ENCODE data around the gene ZER1.
"Not testable (repeated sequence)": the region's sequence is repeated elsewhere in the genome, so short reads cannot be mapped to it uniquely, and the experiment has no call there.

Gene ZER1

GRCh38 chr9:128771745-128772519 is at the start of gene ZER1:
Gene ZER1 (minus strand): TSS chr9:128771927. CDS start chr9:128755565, 16,362 bp downstream.
- DNase-seq = peak; percentile 74

DNA sequence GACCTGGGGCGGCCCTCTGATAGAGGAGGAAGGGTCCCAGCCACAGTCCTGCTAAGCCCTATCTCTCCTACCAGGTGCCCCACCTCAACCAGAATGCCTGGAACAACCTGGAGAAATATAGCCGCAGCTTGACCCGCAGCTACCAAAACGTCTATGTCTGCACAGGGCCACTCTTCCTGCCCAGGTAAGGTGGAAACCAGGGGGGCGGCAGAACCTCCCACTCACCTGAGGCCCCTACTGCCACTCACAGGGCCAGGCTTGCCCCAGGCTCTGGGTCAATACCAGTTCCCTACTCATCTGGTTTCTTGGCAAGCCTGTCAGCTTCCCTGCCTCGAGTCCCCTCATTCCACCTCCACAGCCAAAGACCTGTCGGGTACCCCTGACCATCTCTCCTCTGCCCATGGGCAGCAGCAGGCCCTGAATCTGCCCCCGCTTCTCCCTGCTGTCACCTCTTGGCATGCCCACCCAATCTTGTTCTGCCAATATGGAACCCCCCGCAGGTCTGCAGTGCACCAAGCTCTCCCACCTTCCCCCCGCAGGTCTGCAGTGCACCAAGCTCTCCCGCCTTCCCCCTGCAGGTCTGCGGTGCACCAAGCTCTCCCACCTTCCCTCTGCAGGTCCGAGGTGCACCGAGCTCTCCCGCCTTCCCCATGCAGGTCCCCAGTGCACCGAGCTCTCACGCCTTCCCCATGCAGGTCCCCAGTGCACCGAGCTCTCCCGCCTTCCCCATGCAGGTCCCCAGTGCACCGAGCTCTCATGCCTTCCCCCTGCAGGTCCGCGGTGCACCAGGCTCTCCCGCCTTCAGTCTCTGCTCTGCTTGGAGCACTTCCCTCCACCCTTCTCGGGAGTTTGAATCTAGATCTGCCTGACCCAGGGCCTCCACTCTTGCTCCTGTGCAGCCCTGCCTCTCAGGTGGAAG is 49.2 kb upstream of the ZER1 start:
- no peak for DNase-seq

DNA sequence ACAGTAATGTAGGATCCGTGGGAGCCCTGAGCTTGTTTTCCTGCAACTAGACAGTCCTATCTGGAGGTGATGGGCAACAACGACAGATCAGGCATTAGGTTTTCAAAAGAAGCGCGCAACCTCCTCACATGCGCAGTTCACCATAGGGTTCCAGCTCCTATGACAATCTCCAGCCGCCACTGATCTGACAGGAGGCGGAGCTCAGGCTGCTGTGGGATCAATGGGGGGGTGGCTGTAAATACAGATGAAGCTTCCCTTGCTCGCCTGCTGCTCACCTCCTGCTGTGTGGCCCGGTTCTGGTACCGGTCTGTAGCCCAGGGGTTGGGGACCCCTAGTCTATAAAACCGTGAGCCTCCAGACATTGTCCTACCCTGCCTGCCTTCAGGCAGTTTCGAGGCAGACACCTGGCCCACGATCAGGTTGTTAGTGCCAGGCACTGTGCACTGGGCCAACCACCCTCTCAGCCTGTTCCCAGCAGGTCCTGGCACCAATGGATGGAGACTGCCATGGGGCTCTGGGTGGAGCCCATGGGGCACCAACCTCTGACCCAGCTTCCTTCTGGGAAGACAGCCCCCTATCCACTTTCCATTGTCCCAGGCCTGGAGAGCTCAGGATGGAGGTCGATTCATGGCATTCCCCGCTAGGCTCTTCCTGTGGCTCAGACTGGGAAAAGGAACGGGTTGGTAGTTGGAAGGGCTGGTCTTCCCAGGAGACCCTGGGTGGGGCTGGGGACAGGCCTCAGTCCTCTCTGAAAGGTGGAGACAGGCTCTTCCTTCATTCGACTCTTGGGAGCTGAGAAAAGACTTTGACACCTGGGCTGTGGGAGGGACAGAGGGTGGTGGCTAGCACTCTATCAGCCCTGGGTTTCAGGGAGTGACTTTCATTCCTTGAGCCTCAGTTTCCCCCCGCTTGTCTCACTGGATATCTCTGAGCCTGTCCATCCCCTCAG is 48.3 kb upstream of the ZER1 start:
- DNase-seq = peak; percentile 3

- no peak for DNase-seq
Measured at GRCh38 chr9:128818839-128819715, 47.4 kb upstream of the ZER1 start.

DNA sequence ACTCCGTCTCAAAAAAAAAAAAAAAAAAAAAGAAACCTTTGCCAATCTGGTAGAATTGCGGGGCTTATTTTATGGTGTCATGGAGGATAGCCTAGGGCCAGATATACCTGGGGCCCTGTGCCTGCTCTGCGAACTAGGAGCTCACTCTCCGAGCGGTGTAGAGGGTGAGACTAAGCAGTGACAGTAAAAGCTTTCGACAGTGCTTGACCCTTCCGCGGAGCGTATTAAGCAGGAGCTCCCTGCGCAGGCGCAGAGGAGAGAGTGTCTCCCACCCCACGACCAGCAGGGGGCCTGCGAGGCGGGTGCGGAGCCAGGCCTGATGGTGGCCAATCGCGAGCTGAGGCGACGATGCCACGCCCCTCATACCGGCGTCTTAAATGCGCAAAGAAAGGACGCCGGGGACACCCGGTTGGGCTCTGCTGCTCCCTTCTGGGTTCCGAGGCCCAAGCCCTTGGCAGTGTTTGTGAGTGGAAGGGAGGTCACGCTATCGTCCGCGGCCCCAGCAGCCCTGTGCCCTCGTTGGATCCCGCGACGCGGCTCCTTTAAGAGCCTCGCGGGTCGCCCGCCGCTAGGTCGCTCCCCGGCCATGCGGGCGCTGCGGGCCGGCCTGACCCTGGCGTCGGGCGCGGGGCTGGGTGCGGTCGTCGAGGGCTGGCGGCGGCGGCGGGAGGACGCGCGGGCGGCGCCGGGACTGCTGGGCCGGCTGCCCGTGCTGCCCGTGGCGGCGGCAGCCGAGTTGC is 46.5 kb upstream of the ZER1 start, which contains the start of gene ENDOG:
TSS of gene ENDOG (plus strand) at position 402 of the 740 bp plus-strand sequence. CDS start at position 587, 185 bp downstream.
- peak; percentile 96 for DNase-seq

- no peak for DNase-seq
Measured at GRCh38 chr9:128810873-128811272, 39.1 kb upstream of the ZER1 start.

DNA sequence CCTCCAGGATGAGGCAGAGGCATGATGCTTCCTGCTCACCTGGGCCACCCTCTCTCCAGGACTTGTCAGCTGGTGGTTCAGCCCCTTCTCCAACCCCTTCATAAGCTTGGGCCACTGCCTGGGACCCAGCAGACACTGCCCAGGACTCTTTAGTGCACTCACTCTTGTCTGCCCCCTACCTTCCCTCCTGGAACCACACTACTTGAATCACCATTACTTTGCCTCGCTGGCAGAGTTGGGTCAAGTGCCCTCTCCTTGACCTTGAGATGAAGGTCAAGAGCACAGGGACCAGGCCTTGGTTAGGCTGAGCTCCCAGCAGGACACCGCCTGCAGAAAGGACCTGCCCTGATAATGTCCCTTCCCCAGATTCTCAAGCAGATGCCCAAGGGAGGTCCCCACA is 38.1 kb upstream of the ZER1 start:
- no peak for DNase-seq

- no peak for DNase-seq
Measured at GRCh38 chr9:128809036-128809599, 37.4 kb upstream of the ZER1 start.

DNA sequence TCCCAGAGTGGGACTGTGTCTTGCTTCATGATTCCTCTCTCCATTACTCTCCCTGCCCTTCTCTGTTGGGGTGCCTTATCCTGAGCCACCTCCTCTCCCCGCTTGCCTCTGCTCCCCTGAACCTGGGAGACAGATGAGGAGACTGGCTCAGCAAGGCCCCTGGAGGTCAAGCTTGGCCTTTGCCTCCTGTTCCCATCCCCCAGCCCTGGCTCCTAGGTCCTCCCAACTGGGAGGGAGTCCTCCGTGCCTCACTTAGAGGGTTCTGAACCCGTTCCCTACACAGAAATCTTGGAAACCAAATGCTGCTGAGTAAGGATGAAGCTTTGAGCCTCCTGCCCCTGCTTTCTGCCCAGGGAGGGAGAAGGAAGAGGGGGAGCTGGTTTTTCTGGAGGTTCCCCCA is 36.8 kb upstream of the ZER1 start:
- no peak for DNase-seq

- DNase-seq = no peak
Measured at GRCh38 chr9:128807827-128808226, 36.1 kb upstream of the ZER1 start.

GRCh38 chr9:128805661-128806060 is 33.9 kb upstream of the ZER1 start:
- DNase-seq = no peak

- no peak for DNase-seq
Measured at GRCh38 chr9:128802482-128802881, 30.8 kb upstream of the ZER1 start.

DNA sequence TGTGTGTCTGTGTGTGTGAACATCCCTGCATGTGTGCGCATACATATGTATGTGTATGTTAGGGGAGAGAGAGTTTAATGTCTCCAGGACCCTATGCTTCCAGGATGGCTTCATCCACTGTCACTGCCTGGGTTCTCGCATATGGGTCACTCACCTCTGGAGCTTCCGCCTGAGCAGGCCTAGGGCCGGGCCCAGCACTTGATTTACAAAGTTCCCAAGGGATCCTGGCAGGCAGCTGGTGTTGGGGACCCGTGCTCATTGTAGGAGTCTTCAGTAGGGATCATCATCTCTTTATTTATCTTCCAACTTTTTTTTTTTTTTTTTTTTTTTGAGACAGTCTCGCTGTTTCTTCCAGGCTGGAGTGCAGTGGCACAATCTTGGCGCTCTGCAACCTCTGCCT is 28.3 kb upstream of the ZER1 start:
- no peak for DNase-seq

DNA sequence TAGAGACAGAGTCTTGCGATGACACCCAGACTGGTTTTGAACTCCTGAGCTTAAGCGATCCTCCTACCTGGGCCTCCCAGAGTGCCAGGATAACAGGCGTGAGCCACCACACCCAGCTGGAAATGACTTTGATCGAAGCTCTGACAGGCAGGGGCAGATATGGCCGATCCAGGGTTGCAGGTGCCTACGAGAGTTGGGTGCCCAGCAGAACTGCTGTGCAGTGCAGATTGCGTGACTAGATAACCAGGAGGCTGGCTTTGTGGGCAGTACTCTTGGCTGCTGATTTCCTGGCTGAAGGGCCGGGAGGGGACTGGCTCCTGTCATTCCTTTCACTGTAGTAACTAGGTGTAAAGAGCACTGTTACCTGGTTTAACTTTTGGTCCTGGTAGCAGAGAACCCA is 27.2 kb upstream of the ZER1 start:
- no peak for DNase-seq

GRCh38 chr9:128794961-128795360 is 23.2 kb upstream of the ZER1 start:
- DNase-seq = not testable (repeated sequence)

- DNase-seq = no peak
Measured at GRCh38 chr9:128792978-128793686, 21.4 kb upstream of the ZER1 start.

DNA sequence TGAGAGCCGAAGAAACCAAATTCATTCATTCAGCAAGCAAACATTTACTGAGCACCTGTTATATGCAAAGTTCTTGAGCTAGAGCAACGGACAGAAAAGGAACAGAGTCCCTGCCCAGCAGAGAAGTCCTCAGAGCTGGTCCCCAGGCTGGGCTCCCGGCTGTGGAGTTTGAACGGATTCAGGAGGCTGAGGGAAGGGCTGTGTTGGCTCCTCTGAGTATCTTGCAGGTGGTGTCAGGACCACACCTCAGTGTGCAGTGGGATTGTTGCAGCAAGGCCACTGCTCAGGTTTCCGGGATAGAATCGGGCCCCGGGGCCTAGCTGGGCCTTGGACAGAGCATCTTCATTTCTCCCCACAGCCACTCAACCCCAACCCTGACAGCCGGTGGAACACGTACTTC is 20.4 kb upstream of the ZER1 start:
- DNase-seq = no peak

- no peak for DNase-seq
Measured at GRCh38 chr9:128790536-128790935, 18.8 kb upstream of the ZER1 start.

DNA sequence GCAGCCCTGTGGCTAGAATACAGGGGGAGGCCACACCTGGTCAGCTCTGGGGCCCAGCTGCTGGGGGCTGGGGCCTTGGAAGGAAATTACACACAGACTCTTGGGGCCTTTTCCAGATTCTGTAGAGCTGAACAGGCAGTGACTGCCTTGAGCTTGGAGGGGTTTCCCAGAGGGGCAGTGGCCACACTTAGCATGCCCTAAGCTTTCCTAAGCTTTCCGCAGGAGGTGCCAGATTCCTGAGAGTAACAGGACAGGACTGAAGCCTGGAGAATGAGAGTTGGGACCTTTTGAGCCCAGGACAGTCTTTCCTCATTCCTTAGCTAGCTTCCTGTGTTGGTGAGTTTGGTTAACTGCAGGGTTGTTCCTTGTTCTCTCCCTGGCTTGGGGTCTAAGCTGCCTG is 16.7 kb upstream of the ZER1 start:
- no peak for DNase-seq

DNA sequence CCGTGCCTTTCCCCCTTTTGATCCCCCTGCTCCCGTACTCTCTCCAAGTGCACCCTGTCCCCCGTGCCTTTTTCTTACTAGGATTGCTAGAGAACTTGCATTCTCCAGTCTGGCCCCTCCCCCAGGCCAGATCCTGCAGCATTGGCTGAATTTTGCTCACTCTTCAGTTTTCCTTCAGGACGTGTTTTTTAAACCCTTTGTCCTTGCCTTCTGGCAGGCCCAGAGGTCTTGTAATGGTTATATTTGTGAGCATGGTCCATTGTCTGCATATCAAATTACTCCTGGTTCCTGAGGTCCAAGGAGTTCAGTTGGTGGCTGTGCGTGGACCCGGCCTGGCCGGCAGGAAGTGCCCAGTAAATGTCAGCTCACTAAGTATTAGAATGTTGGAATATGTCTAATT is 15.9 kb upstream of the ZER1 start:
- no peak for DNase-seq

Measured in DMS153 (cell line).